Nucleus accumbens (tissue), 56 donors: ENCODE data around the gene AKR1C3.
"Not testable (repeated sequence)": the region's sequence is repeated elsewhere in the genome, so short reads cannot be mapped to it uniquely, and the experiment has no call there.

Source experiments
- DNase-seq, 56 donors: peaks; one replicate each; lab custom pipeline; 2025; lab: John Stamatoyannopoulos, UW

AKR1C3 gene

DNA sequence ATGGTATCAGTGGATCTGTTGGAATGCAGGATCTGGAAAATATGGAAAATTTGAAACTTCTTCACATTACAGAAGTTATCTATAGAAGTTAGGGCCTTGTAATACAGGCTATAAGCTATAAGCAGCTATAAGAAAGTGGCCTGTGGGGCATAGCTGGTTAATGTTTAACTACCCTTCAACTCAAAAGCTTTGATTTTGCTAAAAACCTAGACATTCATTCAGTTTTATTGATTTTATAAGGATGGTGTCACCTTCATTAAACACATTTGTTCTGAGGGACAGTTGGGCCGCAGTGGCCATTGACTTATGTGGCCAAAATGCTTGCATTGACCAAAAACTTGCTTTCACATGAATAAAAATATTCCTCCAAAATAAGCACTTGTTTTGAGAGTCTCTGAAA, 13.1 kb upstream of the AKR1C3 start:
- no peak for DNase-seq

- no peak for DNase-seq
Observed at GRCh38 chr10:5088703-5089261, 5.4 kb upstream of the AKR1C3 start.

- no peak for DNase-seq
Observed at GRCh38 chr10:5089865-5090264, 4.3 kb upstream of the AKR1C3 start.

DNA sequence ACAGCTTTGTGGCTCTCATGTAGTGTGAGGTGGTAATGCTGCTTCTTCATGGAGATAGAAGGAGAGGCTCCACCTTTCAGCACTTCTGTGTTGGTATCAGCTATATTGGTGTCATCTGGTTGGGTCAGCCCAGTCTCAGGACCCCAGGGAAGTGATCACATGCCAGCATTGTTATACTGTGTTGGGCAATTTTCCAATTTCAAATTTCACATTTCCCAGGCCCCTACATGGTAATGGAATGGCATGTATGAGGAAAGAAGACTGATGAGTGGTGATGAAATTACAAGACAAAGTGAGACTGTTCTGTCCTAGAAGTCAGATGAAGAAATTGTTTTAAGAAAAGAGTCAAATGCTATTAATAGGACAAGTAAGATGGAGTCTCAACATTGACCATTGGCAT, 3.7 kb upstream of the AKR1C3 start:
- DNase-seq, result no peak

- no peak for DNase-seq
Observed at GRCh38 chr10:5091196-5091595, 3.0 kb upstream of the AKR1C3 start.

DNA sequence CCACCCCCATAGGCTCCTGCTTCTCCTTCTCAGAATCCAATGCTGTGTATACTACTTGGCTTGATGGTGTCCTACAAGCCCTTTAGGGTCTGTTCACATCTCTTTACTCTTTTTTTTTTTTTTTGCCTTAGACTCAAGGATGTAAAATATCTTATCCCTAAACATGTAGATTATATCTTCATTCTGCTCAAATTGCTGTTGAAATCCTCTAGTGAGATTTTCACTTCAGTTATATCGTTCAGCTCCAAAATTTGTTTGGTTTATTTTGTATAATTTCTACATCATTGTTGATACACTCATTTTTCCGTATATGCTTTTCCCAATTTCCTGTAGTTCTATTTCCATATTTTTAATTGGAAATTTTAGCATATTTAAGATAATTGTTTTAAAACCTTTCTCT, 1.8 kb upstream of the AKR1C3 start:
- no peak for DNase-seq

DNA sequence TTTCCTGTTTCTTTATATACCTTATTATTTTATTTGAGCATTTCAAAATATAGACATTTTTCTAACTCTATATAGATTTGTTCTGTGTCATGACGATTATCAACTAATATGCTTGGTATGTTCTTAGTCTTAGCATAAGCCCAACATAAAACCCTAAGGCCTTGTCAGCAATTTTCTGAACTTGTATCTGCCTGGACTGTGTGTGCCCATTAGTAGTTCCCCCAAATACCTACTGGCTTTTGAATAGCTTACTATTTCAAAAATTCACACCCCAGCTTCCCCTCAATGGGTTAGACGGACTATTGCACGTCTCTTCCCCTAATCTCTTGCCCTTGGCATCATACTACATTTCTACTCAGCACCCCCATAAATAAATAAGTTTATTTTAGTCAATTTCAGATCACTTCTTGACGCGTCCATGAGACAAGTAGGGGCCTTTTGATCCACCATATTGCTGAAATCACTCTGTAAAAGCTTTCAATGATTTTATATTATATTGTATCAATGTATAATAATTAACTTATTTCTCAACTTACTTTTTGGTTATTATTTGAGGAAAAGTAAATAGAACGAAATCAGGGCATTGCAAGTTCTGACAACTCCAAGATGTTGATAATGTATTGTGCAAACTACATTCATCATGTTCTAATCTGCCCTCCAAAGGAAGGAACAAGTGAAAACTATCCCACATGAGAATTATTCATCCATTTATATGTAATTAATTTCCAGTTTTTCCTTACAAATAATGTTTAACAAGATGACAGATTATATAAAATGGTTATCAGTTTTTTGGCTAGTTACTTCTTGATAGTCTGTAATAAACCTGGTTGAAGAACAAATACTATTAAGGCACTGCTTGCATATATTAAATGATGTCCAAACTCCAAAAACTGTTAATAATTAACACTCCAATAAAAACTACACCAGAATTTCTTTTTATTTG, 1.1 kb upstream of the AKR1C3 start:
- DNase-seq, result no peak

DNA sequence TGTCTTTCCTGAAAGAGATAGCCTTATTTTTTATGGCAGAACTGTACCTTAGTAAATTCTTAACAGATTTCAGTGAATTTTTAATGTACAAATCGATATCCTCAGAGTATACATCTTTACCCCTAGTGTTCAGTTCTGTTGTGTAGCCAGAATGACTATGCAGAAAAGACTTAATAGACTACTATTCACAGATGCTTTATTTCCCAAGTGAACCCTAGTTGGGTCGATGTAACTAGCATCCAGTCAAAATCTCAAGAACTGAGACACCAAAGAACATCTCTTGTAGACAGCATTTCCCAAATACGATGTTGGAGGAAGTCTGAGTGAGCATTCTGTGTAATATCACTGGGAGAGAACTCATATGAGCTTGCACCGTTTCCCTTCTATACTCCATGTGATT, 1.5 kb downstream of the AKR1C3 start:
- no peak for DNase-seq

GRCh38 chr10:5096108-5096507, 1.9 kb downstream of the AKR1C3 start:
- no peak for DNase-seq

DNA sequence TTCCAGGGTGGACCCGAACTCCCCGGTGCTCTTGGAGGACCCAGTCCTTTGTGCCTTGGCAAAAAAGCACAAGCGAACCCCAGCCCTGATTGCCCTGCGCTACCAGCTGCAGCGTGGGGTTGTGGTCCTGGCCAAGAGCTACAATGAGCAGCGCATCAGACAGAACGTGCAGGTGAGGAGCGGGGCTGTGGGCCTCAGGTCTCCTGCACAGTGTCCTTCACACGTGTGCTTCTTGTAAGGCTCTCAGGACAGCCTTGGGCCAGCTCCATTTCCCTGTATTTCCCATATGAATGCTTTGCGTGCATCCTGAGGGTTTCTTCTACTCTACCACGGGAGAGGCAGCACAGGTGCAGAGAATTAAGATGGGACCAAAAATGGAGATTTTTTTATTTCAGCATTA, 8.3 kb downstream of the AKR1C3 start:
- DNase-seq, result not testable (repeated sequence)

GRCh38 chr10:5103481-5103880, 9.3 kb downstream of the AKR1C3 start:
- no peak for DNase-seq

- DNase-seq, result no peak
Observed at GRCh38 chr10:5105626-5106025, 11.4 kb downstream of the AKR1C3 start.

DNA sequence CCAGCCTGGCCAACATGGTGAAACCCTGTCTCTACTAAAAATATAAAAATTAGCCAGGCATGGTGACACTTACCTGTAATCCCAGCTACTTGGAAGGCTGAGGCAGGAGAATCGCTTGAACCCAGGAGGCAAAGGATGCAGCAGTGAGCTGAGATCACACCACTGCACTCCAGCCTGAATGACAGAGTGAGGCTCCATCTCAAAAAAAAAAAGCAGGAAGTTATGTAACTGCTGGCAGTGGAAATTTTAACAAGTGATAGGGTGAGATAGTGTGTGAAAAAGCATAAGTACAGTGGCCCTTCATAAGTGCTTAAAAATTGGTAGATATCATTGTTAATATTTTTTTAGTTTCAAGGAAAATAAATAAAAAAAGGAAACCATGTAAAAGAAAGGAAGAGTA, 12.3 kb downstream of the AKR1C3 start:
- no peak for DNase-seq

DNA sequence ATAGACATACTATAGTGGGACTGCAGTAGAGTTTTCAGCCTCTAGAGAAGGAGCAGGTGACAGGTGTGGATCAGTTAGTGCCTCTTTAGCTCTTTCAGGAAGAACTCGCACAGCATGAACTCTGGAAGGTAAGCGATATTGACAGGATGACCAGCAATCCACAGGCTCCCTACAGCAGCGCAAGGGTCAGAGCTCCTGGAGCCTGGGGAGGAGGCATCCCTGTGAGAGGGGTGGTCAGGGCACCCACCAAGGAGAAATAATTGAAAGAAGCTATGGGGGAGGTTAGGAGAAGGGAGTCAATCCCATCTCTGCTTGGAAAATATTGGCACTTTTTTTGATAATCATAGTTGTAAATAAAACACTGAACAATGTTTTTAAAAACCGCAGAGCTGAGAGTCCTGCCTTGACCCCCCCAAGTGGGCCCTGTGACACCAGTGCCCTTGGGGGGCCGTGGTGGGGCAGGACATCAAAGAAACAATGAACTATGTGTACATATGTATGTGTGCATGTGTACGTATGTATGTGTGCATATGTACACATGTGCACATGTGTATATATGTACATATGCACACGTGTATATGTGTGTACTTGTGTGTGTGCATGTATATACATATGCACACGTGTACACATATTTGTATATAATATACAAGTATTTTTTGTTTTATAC, 13.8 kb downstream of the AKR1C3 start:
- DNase-seq, result no peak

DNA sequence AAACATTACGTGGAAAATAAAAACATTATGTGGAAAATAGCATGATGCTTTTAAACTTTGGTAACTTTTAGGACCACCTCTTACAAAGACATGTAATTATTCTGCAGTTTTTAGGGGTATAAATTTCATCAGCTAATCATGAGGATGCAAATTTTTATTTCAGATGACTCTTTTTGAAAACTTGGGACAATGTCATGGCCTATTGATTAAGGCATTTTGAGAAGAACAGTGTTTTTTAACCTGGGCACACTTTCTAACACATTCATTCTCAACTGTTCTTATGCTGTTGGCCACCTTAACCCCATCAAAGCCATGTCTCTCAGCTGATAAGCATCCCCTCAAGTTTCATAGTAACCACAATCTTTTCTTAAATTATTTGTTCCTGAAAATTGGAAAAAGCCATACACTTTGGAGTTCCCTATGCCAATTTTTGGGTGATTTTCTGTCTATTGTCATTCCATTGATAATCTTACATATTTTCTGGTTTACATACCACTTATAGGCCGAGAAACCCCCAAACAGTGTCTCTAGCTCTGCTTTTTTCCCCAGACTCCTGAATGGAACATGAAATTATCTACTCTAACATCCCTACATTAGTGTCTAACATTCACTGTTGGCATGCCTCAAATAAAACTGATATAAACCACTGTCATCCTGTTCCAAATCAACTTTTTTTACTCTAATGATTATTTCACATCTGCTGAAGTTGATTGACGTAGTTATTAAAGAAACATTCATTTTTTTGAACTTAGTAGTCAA, 14.6 kb downstream of the AKR1C3 start:
- no peak for DNase-seq

DNA sequence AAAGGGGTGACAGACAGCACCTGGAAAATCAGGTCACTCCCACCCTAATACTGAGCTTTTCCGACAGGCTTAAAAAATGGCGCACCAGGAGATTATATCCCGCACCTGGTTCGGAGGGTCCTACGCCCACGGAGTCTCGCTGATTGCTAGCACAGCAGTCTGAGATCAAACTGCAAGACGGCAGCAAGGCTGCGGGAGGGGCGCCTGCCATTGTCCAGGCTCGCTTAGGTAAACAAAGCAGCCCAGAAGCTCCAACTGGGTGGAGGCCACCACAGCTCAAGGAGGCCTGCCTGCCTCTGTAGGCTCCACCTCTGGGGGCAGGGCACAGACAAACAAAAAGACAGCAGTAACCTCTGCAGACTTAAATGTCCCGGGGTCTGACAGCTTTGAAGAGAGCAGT, 15.6 kb downstream of the AKR1C3 start:
- DNase-seq, result not testable (repeated sequence)

GRCh38 chr10:5116621-5117020, 22.4 kb downstream of the AKR1C3 start:
- no peak for DNase-seq

DNA sequence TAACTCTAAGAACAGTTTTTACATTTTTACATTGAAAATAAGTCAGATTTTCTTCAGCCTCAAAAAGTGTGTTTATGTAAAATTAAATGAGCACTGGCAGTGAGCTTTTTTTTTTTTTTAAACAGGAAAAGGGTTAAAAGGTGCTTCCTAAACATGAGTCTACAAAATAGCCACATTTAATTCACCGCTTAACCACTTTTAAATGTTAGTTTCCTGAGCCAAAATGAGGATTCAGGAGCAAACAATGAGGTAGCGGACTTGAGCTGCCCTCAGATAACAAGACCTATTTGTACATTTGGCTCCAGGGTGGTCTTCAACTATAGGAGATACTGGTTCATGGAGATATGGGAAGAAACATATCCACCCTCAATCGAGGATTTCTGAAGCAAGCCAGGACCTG, 22.8 kb downstream of the AKR1C3 start:
- DNase-seq, result no peak

GRCh38 chr10:5119997-5120396, 25.8 kb downstream of the AKR1C3 start:
- not testable (repeated sequence) for DNase-seq

- DNase-seq, result no peak
Observed at GRCh38 chr10:5123886-5124285, 29.7 kb downstream of the AKR1C3 start.
